MG63 (cell line): Measurements from ENCODE around the gene HMG20A. TPM values are rescaled to one million over a fixed set of nuclear protein-coding genes. Genes with fewer than 3 reads are reported as not detected.

Source experiments
- DNase-seq: peaks from one replicate; pipeline ENCODE4 v3.0.0-alpha.2; 2020
- H3K27me3 ChIP-seq: fragments of 250-450 bp; sonication (Bioruptor Pico); 2 replicates; pipeline ENCODE4 v1.5.1; 2020; ENCODE audit warnings: mild to moderate bottlenecking, moderate library complexity
- H3K36me3 ChIP-seq: fragments of 250-450 bp; sonication (Bioruptor Pico); 2 replicates; pipeline ENCODE4 v1.5.1; 2020; ENCODE audit warnings: mild to moderate bottlenecking, moderate library complexity
- H3K4me3 ChIP-seq: fragments of 250-450 bp; sonication (Bioruptor Pico); 2 replicates; pipeline ENCODE4 v1.5.1; 2020; ENCODE audit warnings: mild to moderate bottlenecking, moderate library complexity
- H3K9me3 ChIP-seq: fragments of 250-450 bp; sonication (Bioruptor Pico); 2 replicates; pipeline ENCODE4 v1.5.1; 2020; ENCODE audit warnings: mild to moderate bottlenecking, moderate library complexity
- total RNA-seq: library from RNA; depleted of rRNA; stranded (reverse); fragments of >200 nt; shearing (Covaris generic); gene quantifications from 2 replicates; pipeline ENCODE4 v1.2.3, GENCODE V29; 2014; ENCODE audit warnings: low replicate concordance; rRNA removed

HMG20A gene
- 6.2 and 6.8 TPM in 2 replicates for total RNA-seq

DNA sequence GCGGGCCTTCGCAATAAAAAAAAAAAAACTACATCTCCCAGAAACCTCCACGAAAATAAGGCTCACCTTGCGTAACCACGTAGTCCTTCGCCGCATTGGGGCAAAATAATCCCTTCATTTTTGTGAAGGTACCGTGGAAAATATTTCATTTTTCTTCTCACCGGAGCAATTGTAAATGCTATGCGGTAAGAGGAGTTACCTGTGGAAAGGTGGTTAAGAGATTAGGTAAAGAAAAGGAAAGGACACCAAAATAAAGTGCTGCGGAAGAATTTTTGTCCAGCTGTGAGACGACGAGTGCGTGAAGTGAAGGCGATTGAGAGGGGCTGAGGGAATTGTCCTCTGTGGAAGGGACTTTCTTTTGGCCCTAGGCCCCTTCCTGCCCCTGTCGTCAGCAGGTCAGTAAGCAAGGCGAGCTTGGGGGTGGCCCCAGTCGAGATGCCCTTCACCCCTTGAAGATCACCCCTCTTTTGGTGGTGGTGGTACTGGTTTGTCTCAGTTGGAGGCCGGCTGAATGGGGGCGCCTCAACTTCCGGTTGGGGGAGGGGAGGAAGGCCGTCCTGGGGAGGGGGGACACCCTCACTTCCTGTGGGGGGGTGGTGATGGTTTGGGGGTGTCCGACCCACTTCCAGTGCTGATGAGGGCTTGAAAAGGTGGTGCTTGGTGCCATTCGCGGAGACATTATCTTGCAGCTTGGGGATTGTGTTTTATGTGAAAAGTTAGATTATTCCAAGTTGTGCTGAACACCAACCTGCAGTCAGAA is at the start of gene HMG20A:
Gene HMG20A (plus strand): TSS at position 279 of the 760 bp plus-strand sequence. CDS start 37,520 bp downstream, outside the sequence.
- Histone ChIP-seq H3K36me3 (no peaks in the 10 kb centered on the region; the same call in 1 of the 2 replicates), H3K9me3 (no peaks in the 10 kb centered on the region), H3K4me3 (peak within 1 kb of the TSS; percentile 62), H3K27me3 (no peaks in the 10 kb centered on the region)
- peak; percentile 49 for DNase-seq

DNA sequence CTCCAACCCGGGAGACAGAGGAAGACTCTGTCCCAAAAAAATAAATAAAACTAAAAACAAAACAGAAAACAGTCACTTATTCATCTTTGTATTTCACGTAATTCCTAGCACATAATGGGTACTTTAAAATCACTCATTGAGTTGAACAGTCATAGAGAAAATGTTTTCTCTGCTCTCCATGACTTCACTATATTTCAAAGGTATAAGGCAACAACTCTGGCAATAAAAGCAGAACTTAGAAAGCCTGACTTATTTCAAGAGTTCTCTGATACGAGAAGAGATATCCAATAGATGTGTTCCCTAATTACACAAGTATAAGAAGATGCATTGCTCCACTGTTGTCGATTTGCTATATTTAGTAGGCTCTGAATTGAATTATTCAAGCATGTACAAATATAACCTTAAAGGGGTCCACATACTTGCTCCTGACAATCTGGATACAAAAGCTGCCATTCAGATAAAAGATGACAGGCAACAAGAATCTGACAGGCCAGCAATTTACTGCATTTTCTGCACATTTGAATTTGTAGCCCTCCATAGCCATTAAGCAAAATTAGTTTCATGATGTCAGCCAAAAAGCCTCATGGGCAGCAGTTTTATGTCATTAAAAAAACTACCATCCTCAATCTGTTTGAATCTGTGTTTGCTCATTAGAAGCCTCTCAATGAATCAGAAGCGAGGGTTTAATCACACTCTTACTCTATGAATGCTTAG is 48.7 kb upstream of the HMG20A start:
- no peak for DNase-seq
- Histone ChIP-seq H3K27me3 (no peaks in the 10 kb centered on the region), H3K36me3 (no peaks in the 10 kb centered on the region), H3K4me3 (no peak overlapping the region), H3K9me3 (no peaks in the 10 kb centered on the region)

DNA sequence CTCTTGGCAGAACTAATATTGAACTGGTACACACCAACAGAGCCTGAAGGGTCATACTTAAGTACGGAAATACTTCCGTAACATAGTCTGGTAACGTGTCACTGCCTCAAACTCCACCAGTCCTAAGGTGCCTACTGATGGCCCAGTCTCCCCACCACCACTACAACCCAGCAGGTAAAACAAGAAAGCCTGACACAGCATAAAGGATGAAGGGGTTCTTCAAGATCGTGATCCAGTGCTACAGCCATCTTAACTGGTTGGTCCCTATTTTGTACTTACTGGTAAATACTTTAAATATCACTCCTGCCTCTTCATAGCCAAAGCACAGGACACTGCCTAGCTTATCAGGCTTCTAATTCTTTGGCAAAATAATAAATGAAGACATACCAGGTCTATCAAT is 47.2 kb upstream of the HMG20A start:
- H3K36me3 ChIP-seq = no peaks in the 10 kb centered on the region
- H3K27me3 ChIP-seq = no peaks in the 10 kb centered on the region
- no peaks in the 10 kb centered on the region for H3K9me3 ChIP-seq
- no peak overlapping the region for H3K4me3 ChIP-seq
- no peak for DNase-seq

DNA sequence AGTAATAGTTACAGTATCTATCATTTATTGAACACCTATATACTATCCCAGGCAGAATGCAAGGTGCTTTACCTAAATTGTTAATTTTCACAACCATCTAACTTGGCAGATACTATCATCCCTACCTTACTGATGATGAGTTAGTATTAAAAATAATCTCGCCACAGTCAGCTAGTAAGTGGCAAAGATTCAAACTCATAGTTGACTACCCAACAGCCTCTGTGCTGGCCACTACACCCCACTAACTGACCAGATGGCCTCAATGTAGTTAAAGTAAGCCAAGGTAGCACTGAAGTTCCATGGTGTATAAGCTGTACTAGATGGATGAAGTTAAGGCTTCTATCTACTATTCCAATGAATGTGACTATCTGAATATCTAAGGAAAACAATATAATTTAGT is 45.6 kb upstream of the HMG20A start:
- no peak for DNase-seq
- Histone ChIP-seq H3K4me3 (no peak overlapping the region), H3K36me3 (no peaks in the 10 kb centered on the region)

DNA sequence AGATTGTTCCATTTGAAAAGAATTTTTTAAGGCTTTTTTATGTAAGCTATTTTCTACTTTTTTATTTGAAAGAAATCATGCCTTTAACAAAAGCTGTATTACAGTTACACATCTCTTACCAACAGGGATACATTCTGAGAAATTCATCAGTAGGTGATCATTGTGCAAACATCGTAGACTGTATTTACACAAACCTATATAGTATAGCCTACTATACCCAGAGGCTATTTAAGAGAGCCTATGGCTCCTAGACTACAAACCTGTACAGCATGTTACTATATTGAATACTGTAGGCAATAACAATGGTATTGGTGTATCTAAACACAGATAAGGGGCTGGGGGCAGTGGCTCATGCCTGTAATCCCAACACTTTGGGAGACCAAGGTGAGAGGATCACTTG is 43.9 kb upstream of the HMG20A start:
- H3K27me3 ChIP-seq = no peaks in the 10 kb centered on the region
- H3K9me3 ChIP-seq = no peaks in the 10 kb centered on the region
- no peak overlapping the region for H3K4me3 ChIP-seq
- no peaks in the 10 kb centered on the region for H3K36me3 ChIP-seq
- no peak for DNase-seq

More for the DNA sequence above, 45.6 kb upstream of the HMG20A start:
- no peaks in the 10 kb centered on the region for H3K27me3 ChIP-seq
- no peaks in the 10 kb centered on the region for H3K9me3 ChIP-seq

DNA sequence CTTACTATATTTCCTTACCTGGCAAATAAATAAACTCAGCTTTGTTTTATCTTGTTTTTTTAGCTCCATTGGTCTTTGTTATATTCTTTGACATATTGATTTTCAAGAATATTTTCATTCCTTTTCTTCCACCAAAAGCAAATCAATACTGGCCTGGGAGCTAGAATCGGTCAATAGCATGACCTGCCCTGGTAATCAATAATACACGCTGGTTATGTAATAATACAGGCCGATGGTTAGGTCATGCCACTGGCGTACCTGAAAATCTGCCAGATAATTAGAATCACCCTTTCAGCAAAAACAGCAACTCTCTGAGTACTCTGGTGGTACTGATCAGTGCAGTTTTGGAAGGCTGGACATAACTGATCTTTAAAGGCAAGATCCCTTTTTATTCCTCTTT is 40.7 kb upstream of the HMG20A start:
- H3K4me3 ChIP-seq = no peak overlapping the region
- no peaks in the 10 kb centered on the region for H3K27me3 ChIP-seq
- H3K9me3 ChIP-seq = no peaks in the 10 kb centered on the region
- no peaks in the 10 kb centered on the region for H3K36me3 ChIP-seq
- DNase-seq = no peak

DNA sequence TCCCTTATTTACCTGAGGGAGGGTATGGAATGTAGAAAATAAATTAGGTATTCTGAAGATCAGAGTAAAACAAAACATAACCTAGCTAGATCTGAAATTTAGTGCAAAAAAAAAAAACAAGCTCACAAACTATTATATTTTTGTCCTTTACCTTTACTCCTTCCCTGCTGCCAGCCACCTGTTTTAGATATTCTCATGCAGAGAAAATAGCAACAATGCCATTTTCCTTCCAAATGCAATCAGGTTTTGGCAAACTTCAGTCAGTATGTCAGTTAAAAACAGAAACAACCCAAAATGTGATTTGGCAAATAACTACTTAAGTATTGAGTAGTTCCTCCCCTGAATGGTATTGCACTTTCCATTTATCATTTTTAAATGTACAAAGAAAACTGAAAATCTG is 36.6 kb upstream of the HMG20A start:
- no peaks in the 10 kb centered on the region for H3K27me3 ChIP-seq
- H3K36me3 ChIP-seq = no peaks in the 10 kb centered on the region
- no peak for DNase-seq
- H3K9me3 ChIP-seq = no peaks in the 10 kb centered on the region
- no peak overlapping the region for H3K4me3 ChIP-seq

DNA sequence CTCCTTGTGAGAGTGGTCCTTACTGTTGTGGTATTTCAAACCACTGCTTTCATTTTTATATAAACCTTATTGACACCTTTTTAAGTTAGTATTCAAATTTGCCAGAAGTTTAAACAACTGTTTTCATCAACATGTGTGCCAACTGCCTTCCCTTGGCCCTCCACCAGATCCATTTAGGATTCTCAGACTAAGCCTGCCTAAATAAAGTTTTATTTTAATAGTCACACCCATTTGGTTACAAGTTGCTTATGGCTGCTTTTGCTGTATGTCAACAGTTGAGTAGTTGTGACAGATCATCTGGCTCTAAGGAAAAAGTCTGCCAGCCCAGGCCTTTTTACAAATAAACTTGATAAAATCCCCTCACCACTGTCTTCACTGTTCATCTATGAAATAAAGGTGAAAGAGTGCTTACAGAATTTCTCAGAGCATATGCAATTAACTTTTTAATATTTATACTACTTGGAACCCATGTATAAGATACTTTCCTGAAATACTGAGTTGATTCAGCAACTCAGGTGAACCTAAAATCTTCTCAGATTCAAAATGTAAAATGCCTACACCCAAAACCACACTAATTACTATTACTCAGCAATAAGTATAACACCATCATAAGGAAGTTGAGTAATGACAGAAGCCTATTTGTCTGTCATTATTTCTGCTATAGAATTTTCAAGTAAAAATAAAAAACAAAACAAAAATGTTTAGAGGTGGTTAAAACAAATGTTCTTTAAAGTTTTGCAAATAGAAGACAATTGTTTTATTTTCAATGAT is 35.9 kb upstream of the HMG20A start:
- Histone ChIP-seq H3K36me3 (no peaks in the 10 kb centered on the region), H3K9me3 (no peaks in the 10 kb centered on the region), H3K27me3 (no peaks in the 10 kb centered on the region), H3K4me3 (no peak overlapping the region)
- DNase-seq = no peak

DNA sequence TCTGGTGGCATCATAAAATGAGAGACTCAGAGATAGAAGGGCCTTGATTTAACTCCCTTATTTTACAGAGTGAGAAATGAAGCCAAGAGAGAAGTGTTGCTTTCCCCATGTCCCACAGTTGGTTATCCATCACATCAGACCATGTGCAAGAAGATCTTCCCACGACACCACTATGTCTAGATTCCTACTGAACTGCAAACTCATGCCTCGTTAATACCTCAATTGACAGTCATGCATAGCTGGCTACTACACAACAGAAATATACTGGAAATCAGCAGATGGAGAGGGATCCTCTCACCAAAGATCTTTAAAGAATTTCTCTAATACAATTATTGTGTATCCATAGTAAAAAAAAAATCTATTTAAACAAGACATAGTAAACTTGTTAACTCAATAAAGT is 34.1 kb upstream of the HMG20A start:
- no peak overlapping the region for H3K4me3 ChIP-seq
- H3K36me3 ChIP-seq = no peaks in the 10 kb centered on the region
- no peaks in the 10 kb centered on the region for H3K27me3 ChIP-seq
- no peak for DNase-seq
- H3K9me3 ChIP-seq = no peaks in the 10 kb centered on the region

DNA sequence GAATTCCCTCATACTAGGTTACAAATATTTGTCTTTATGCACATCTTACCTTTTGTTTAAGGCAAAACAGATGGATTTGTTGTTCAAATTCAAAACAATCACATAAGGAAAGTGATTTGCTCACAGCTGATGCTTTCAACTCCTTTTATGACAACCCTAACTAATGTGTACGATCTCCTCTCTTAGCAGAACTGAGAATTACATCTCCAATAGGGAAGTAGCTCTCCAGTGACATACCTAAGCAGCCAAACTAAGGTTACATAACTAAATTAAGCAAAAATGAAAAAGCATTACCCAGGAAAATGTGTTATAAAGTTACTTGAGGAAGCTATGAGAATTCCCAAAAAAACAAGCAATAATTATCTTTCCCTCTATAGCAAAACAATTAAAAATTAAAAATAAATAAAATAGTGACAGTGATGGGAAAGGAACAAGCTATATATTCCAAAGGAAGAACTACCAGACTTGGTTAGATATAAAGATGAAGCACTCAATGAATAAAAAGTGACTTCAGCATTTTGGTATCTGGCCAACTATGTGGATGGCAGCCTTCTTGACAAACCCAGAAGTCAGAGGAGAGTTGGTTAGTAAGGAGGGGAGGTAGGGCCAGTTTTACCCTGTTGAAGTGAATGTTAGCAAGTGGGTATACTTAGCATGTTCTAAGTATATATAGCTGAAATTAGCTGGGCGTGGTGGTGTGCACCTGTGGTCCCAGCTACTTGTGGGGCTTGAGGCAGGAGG is 33.2 kb upstream of the HMG20A start:
- Histone ChIP-seq H3K36me3 (no peaks in the 10 kb centered on the region), H3K27me3 (no peaks in the 10 kb centered on the region), H3K9me3 (no peaks in the 10 kb centered on the region), H3K4me3 (no peak overlapping the region)
- DNase-seq = peak; percentile 10

DNA sequence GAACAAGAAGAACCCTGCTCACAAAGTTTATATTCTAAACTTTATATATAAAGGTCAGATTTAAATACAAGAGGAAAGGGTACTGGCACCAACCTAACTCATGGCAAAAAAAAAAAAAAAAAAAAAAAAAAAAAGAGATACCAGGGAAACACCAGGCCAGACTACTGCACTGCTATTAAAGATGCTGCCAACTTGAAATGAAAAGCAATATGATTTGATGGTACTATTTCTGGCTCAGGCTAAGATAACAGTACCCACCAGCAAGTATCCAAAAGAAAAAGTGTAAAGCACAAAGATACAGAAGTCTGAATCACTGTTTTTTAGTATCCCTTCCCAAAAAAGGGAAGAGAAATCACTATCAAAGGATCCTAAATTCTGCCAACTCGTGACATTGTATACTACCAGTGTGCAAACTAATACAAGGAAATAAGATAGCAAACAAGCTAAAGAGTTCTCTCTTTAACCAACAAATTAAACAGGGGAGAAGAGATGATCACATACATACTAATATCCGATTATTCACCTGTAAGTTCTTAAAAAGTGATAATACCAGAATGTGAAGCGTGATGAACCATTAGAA is 29.2 kb upstream of the HMG20A start:
- no peaks in the 10 kb centered on the region for H3K36me3 ChIP-seq
- H3K4me3 ChIP-seq = no peak overlapping the region
- peaks cover 13% of the 10 kb centered on the region for H3K9me3 ChIP-seq
- DNase-seq = no peak
- no peaks in the 10 kb centered on the region for H3K27me3 ChIP-seq

DNA sequence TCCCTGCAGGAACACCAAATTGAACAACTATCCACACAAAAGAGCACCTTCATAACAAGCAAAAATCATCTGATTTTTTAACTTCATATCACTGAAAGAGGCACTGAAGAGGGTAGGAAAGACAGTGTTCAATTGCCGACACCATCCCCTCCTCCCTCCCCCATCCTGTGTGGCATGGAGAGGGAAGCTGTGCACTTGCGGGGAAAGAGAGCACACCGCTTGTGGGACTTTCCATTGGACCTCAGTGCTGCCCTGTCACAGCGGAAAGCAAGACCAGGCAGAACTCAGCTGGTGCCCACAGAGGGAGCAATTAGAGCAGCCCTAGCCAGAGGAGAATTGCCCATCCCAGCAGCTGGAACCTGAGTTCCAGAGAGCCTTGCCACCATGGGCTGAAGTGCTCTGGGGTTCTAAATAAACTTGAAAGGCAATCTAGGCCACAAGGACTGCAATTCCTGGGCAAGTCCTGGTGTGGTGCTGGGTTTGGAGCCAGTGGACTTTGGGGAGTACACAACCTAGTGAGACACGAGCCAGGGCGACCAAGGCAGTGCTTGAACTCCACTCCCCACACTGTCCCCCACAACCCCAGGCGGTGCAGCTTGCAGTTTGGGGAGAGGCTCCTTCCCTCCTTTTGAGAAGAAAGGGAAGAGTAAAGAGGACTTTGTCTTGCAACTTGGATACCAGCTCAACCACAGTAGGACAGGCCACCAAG is 27.8 kb upstream of the HMG20A start:
- DNase-seq = no peak
- Histone ChIP-seq H3K27me3 (no peaks in the 10 kb centered on the region), H3K9me3 (peaks cover 13% of the 10 kb centered on the region), H3K4me3 (no peak overlapping the region), H3K36me3 (no peaks in the 10 kb centered on the region)

DNA sequence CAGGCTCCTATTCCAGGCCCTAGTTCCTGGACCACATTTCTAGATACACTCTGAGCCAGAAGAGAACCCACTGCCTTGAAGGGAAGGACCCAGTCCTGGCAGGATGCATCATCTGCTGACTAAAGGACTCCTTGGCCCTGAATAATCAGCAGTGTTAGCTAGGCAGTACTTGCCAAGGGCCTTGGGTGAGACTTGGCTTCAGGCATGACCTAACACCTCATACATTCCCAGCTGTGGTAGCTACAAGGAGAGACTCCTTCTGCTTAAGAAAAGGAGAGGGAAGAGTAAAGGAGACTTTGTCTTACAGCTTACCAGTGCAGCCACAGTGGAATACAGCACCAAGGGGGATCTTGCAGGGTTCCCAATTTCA is 27.2 kb upstream of the HMG20A start:
- no peaks in the 10 kb centered on the region for H3K27me3 ChIP-seq
- H3K4me3 ChIP-seq = no peak overlapping the region
- DNase-seq = peak; percentile 90
- H3K9me3 ChIP-seq = peaks cover 18% of the 10 kb centered on the region
- H3K36me3 ChIP-seq = no peaks in the 10 kb centered on the region

DNA sequence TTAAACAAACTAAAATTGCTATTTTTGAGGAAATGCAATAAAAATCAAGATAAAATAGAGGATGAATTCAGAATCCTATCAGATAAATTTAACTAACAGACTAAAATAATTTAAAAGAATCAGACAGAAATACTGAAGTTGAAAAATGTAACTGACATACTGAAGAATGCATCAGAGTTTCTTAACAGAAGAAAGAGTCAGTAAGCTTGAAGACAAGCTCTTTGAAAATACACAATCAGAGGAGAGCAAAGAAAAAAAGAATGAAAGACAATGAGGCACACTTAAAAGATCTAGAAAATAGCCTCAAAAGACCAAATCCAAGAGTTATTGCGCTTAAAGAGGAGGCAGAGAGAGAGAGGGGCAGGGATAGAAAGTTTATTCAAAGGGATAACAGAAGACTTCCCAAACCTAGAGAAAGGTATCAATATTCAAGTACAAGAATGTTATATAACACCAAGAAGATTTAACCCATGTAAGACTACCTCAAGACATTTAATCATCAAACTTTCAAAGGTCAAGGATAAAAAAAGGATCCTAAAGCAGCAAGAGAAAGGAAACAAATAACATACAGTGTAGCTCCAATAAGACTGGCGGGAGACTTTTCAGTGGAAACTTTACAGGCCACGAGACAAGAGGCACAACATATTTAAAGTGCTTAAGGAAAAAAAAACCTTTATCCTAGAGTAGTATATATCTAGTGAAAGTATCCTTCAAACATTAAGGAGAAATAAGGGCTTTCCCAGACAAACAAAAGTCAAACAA is 25.5 kb upstream of the HMG20A start:
- DNase-seq = no peak
- Histone ChIP-seq H3K27me3 (no peaks in the 10 kb centered on the region), H3K4me3 (no peak overlapping the region), H3K36me3 (no peaks in the 10 kb centered on the region), H3K9me3 (peaks cover 32% of the 10 kb centered on the region)

DNA sequence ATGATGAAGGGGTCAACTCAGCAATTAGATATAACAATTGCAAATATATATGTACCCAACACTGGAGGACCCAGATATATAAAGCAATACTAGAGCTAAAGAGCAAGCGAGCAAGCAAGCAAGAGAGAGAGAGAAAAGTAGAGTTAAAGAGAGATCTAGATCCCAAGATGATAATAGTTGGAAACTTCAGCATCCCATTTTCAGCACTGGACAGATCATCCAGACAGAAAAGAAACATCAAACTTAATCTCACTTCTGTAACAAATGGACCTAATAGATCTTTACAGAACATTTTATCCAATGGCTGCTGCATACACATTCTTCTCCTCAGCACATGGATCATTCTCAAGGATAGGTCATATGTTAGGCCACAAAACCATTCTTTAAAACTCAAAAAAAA is 24.0 kb upstream of the HMG20A start:
- peaks cover 36% of the 10 kb centered on the region for H3K9me3 ChIP-seq
- H3K4me3 ChIP-seq = no peak overlapping the region
- DNase-seq = no peak
- no peaks in the 10 kb centered on the region for H3K27me3 ChIP-seq
- H3K36me3 ChIP-seq = no peaks in the 10 kb centered on the region
